PC-9 (cell line): ENCODE data around the gene FBXO30.

Source experiments
- EZH2 ChIP-seq: fragments of 200-600 bp; sonication (generic); IDR thresholded peaks from 2 replicates; pipeline ENCODE4 v1.8.0; 2017; ENCODE audit warnings: antibody characterized with exemption, low read depth
- TF ChIP-seq, protein P1 (sequence below): fragments of 200-600 bp; sonication (generic); conservative IDR thresholded peaks from 2 replicates; pipeline ENCODE4 v1.6.1; 2017; ENCODE audit warnings: mixed run types, antibody characterized with exemption, mild to moderate bottlenecking, moderate library complexity

DNA sequence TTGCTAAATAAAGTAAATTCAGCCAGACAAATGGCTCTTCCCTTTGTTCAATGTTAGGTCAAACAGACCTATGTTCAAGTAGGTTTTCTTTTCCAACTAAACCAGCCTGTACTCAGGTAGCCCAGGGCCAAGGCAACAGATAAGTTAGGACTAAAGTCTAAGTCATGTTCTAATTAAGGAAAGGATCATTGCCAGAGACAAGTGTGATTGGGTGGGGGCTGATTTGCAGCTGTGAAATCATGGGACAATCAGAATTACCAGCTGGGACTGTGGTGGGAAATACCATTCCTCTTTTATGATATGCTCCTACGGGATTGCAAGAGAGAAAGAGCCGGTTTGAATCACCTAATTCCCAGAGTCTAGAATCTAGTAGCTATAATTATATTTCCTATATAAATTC lies 4.2 kb upstream of the FBXO30 start:
- TF ChIP-seq, protein P1, sequence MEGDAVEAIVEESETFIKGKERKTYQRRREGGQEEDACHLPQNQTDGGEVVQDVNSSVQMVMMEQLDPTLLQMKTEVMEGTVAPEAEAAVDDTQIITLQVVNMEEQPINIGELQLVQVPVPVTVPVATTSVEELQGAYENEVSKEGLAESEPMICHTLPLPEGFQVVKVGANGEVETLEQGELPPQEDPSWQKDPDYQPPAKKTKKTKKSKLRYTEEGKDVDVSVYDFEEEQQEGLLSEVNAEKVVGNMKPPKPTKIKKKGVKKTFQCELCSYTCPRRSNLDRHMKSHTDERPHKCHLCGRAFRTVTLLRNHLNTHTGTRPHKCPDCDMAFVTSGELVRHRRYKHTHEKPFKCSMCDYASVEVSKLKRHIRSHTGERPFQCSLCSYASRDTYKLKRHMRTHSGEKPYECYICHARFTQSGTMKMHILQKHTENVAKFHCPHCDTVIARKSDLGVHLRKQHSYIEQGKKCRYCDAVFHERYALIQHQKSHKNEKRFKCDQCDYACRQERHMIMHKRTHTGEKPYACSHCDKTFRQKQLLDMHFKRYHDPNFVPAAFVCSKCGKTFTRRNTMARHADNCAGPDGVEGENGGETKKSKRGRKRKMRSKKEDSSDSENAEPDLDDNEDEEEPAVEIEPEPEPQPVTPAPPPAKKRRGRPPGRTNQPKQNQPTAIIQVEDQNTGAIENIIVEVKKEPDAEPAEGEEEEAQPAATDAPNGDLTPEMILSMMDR: no peak
- TF ChIP-seq EZH2: no peak
